RWPE2 (cell line): Measurements from ENCODE around the gene MYO1D.

Experiments
- ATAC-seq: fragments of 200-7000 bp; cut with Tn5 transposase; 3 replicates; pipeline ENCODE4 v1.9.1; 2021; ENCODE audit warnings: low read depth
- DNase-seq: peaks from one replicate; pipeline ENCODE4 v3.0.0-alpha.2; 2020; ENCODE audit warnings: low spot score
- H3K27ac ChIP-seq: fragments of 450-650 bp; 2 replicates; pipeline ENCODE4 v1.5.1; 2017; ENCODE audit warnings: mild to moderate bottlenecking; ENCODE audit not compliant: poor library complexity, severe bottlenecking
- H3K27me3 ChIP-seq: fragments of 250-450 bp; sonication (Bioruptor Pico); 2 replicates; pipeline ENCODE4 v1.5.1; 2021; ENCODE audit warnings: mild to moderate bottlenecking, moderate library complexity; ENCODE audit not compliant: insufficient read depth, poor library complexity, severe bottlenecking
- H3K36me3 ChIP-seq: fragments of 250-450 bp; sonication (Bioruptor Pico); 2 replicates; pipeline ENCODE4 v1.5.1; 2020; ENCODE audit warnings: low read depth, mild to moderate bottlenecking, moderate library complexity
- H3K4me1 ChIP-seq: fragments of 250-450 bp; sonication (Bioruptor Pico); 2 replicates; pipeline ENCODE4 v1.5.1; 2021; ENCODE audit warnings: mild to moderate bottlenecking, moderate library complexity; ENCODE audit not compliant: insufficient read depth, poor library complexity, severe bottlenecking
- H3K4me3 ChIP-seq: fragments of 250-450 bp; sonication (Bioruptor Pico); 2 replicates; pipeline ENCODE4 v1.5.1; 2021; ENCODE audit warnings: mild to moderate bottlenecking, moderate library complexity; ENCODE audit not compliant: severe bottlenecking
- H3K9me3 ChIP-seq: fragments of 250-450 bp; sonication (Bioruptor Pico); 2 replicates; pipeline ENCODE4 v1.5.1; 2021; ENCODE audit warnings: mild to moderate bottlenecking, moderate library complexity; ENCODE audit not compliant: severe bottlenecking
- CTCF ChIP-seq: fragments of 450-650 bp; IDR thresholded peaks from one replicate; pipeline ENCODE4 v1.5.1; 2017; ENCODE audit warnings: mild to moderate bottlenecking, moderate library complexity; ENCODE audit not compliant: poor library complexity, severe bottlenecking

Gene MYO1D

GRCh38 chr17:32590974-32591373 lies 285.9 kb downstream of the MYO1D start:
- no peaks in the 10 kb centered on the region for H3K27me3 ChIP-seq
- H3K4me3 ChIP-seq = no peak overlapping the region
- no peak for TF ChIP-seq CTCF
- DNase-seq = no peak
- H3K4me1 ChIP-seq = no peaks in the 10 kb centered on the region
- no peaks in the 10 kb centered on the region for H3K36me3 ChIP-seq
- no peak overlapping the region for H3K27ac ChIP-seq
- no peaks in the 10 kb centered on the region for H3K9me3 ChIP-seq
- no peak for ATAC-seq

- Histone ChIP-seq H3K9me3 (no peaks in the 10 kb centered on the region), H3K27ac (no peak overlapping the region), H3K4me3 (no peak overlapping the region), H3K36me3 (no peaks in the 10 kb centered on the region), H3K4me1 (no peaks in the 10 kb centered on the region), H3K27me3 (no peaks in the 10 kb centered on the region)
- no peak for ATAC-seq
- TF ChIP-seq CTCF = peak; percentile 20
- DNase-seq = no peak
Measured at GRCh38 chr17:32588982-32589381, 287.9 kb downstream of the MYO1D start.

GRCh38 chr17:32588135-32588534 lies 288.8 kb downstream of the MYO1D start:
- DNase-seq = no peak
- TF ChIP-seq CTCF = no peak
- no peaks in the 10 kb centered on the region for H3K36me3 ChIP-seq
- H3K4me1 ChIP-seq = no peaks in the 10 kb centered on the region
- no peak overlapping the region for H3K4me3 ChIP-seq
- no peaks in the 10 kb centered on the region for H3K9me3 ChIP-seq
- ATAC-seq = no peak
- H3K27me3 ChIP-seq = no peaks in the 10 kb centered on the region
- H3K27ac ChIP-seq = no peak overlapping the region

- DNase-seq = no peak
- ATAC-seq = peak; percentile 52; the same call in 1 of the 3 replicates
Measured at GRCh38 chr17:32586666-32587065, 290.3 kb downstream of the MYO1D start.

GRCh38 chr17:32584792-32585191 lies 292.1 kb downstream of the MYO1D start:
- Histone ChIP-seq H3K27ac (no peak overlapping the region), H3K4me1 (no peaks in the 10 kb centered on the region), H3K27me3 (no peaks in the 10 kb centered on the region), H3K9me3 (peaks cover 3% of the 10 kb centered on the region), H3K36me3 (no peaks in the 10 kb centered on the region), H3K4me3 (no peak overlapping the region)
- TF ChIP-seq CTCF = no peak
- no peak for ATAC-seq
- no peak for DNase-seq

More at GRCh38 chr17:32586666-32587065, 290.3 kb downstream of the MYO1D start:
- H3K4me1 ChIP-seq = no peaks in the 10 kb centered on the region
- H3K27me3 ChIP-seq = no peaks in the 10 kb centered on the region
- H3K27ac ChIP-seq = no peak overlapping the region
- no peaks in the 10 kb centered on the region for H3K36me3 ChIP-seq
- H3K4me3 ChIP-seq = no peak overlapping the region
- TF ChIP-seq CTCF = no peak
- peaks cover 3% of the 10 kb centered on the region for H3K9me3 ChIP-seq
